GM13976 (cell line): ENCODE results near the gene CTR9.

Experiments used
- DNase-seq: peaks from one replicate; pipeline ENCODE4 v3.0.0; 2012; ENCODE audit warnings: low spot score
- CTCF ChIP-seq: IDR thresholded peaks from 2 replicates; pipeline ENCODE4 v1.5.1; 2012; ENCODE audit warnings: borderline replicate concordance, mild to moderate bottlenecking; ENCODE audit not compliant: insufficient read depth; ENCODE audit errors: extremely low read depth, missing control alignments, control extremely low read depth
- in situ Hi-C: fragments of 300-500 bp; cut with MboI; formaldehyde crosslinking; loops from one replicate; pipeline ENCODE4 v1.12.0; 2022; ENCODE audit warnings: low sequenced_read_pairs, mixed read lengths, inconsistent platforms; ENCODE audit not compliant: unreplicated experiment

Gene CTR9

GRCh38 chr11:10742460-10743208, 8.4 kb upstream of the CTR9 start:
- in situ Hi-C loops: no loop called here
- no peak for DNase-seq
- no peak for TF ChIP-seq CTCF

DNA sequence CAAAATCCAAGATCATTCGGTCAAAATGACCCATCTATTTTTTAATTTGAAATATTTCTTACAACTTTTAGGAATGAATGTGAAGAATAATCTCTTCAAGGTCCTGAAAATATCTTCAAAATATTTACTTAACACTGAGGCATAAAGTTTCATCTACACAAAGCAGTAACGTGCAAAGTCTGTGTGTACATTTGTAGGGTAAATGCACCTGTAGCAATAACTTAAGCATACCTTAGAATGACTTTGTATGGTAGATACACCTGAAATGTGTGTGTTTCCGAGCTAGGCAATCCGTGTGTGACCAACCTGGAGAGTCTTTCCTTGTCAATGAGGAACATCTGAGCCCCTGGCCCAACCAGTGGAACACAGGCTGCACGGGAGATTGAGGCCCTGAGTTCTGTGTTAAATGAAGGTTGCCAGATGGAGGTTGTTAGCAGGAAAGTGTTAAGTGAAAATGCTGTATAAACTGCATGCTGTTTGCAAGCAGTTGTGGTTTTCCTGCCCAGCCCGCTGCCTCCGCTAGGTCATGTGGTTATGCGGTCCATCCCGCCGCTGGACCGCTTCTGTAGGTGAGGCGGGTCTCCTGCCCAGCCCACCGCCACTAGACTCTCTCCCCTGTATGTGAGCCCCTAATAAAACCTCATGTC, 7.6 kb upstream of the CTR9 start:
- DNase-seq: no peak
- in situ Hi-C loops: no loop called here
- no peak for TF ChIP-seq CTCF

DNA sequence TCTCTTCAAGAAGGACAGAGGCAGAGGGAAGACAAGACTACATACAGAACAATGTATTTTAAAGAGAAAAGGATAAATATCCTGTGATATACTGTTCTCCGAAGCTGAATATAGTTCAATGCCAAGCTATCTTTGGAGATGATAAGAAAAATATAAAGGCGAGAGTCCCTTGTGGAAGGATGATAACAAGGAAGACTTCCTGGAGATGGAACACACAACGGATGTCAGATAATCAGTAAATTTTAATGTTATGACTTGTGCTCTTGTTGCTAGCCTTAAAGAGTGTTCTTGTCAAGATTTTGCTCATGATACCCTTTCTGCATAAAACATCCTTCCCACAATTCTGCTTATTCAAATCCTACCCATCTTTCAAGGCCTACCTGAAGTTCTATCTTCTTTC, 6.8 kb upstream of the CTR9 start:
- no peak for DNase-seq
- in situ Hi-C loops: no loop called here
- TF ChIP-seq CTCF: no peak

GRCh38 chr11:10746871-10747270, 4.2 kb upstream of the CTR9 start:
- no peak for DNase-seq
- in situ Hi-C loops: no loop called here
- no peak for TF ChIP-seq CTCF

DNA sequence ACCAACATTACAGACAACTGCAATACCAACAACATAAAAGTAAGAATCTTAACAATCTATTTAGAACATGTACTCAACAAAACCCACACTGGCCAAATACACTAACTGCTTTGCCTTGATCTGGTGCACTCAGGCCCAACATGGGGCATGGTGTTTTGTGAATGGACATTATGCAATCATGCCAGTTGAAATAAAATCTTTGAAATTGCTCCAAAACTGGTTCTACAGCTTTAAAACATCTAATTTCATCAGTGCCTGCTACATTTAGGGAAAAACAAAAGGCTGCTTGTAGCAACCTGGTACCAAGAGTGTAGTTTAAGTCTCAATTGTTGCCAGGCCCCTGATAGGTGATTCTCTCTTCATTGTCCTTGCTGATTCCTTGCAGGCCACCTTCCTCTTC, 3.3 kb upstream of the CTR9 start:
- in situ Hi-C loops: no loop called here

GRCh38 chr11:10749476-10749875, 1.6 kb upstream of the CTR9 start:
- no peak for TF ChIP-seq CTCF
- in situ Hi-C loops: no loop called here
- no peak for DNase-seq

More for the DNA sequence above, 3.3 kb upstream of the CTR9 start:
- no peak for TF ChIP-seq CTCF
- DNase-seq: no peak
